GM04503 (cell line): ENCODE data around the gene SUFU.

Experiments
- DNase-seq: peaks from one replicate; pipeline ENCODE4 v3.0.0-alpha.2; 2012; ENCODE audit warnings: low read depth

Gene SUFU

GRCh38 chr10:102673819-102674511 lies 170.2 kb downstream of the SUFU start:
- no peak for DNase-seq

- DNase-seq, result no peak
Measured at GRCh38 chr10:102674566-102674965, 170.8 kb downstream of the SUFU start.

GRCh38 chr10:102675011-102675665 lies 171.4 kb downstream of the SUFU start:
- DNase-seq, result no peak

- DNase-seq, result peak; percentile 85
Measured at GRCh38 chr10:102675666-102676533, 172.1 kb downstream of the SUFU start.

GRCh38 chr10:102676534-102677315 lies 173.0 kb downstream of the SUFU start:
- DNase-seq, result no peak

- DNase-seq, result no peak
Measured at GRCh38 chr10:102677331-102678067, 173.7 kb downstream of the SUFU start.

GRCh38 chr10:102678068-102678400 lies 174.3 kb downstream of the SUFU start:
- DNase-seq, result no peak

GRCh38 chr10:102678842-102679289 lies 175.1 kb downstream of the SUFU start:
- DNase-seq, result no peak

- DNase-seq, result no peak
Measured at GRCh38 chr10:102679596-102679995, 175.8 kb downstream of the SUFU start.

- DNase-seq, result no peak
Measured at GRCh38 chr10:102681696-102682095, 177.9 kb downstream of the SUFU start.

- no peak for DNase-seq
Measured at GRCh38 chr10:102682416-102682815, 178.6 kb downstream of the SUFU start.

- no peak for DNase-seq
Measured at GRCh38 chr10:102682981-102683380, 179.2 kb downstream of the SUFU start.
